HG03565 (cell line): ENCODE data around the gene PLXNC1.

Experiments
- ATAC-seq: cut with Tn5 transposase; IDR thresholded peaks from one replicate; pipeline ENCODE4 v1.9.1; 2021; ENCODE audit warnings: mild to moderate bottlenecking, moderate library complexity; ENCODE audit not compliant: unreplicated experiment

Gene PLXNC1

GRCh38 chr12:94133964-94134795 is 14.2 kb upstream of the PLXNC1 start:
- ATAC-seq: no peak

- no peak for ATAC-seq
Observed at GRCh38 chr12:94135896-94136295, 12.5 kb upstream of the PLXNC1 start.

- no peak for ATAC-seq
Observed at GRCh38 chr12:94139816-94140215, 8.6 kb upstream of the PLXNC1 start.

- no peak for ATAC-seq
Observed at GRCh38 chr12:94140556-94140955, 7.8 kb upstream of the PLXNC1 start.

- ATAC-seq: no peak
Observed at GRCh38 chr12:94141004-94141764, 7.2 kb upstream of the PLXNC1 start.

GRCh38 chr12:94141892-94142291 is 6.5 kb upstream of the PLXNC1 start:
- ATAC-seq: no peak

GRCh38 chr12:94143438-94143837 is 4.9 kb upstream of the PLXNC1 start:
- ATAC-seq: no peak

- no peak for ATAC-seq
Observed at GRCh38 chr12:94143951-94144350, 4.4 kb upstream of the PLXNC1 start.

- no peak for ATAC-seq
Observed at GRCh38 chr12:94144781-94145180, 3.6 kb upstream of the PLXNC1 start.

GRCh38 chr12:94145191-94145983 is 3.0 kb upstream of the PLXNC1 start:
- ATAC-seq: no peak

GRCh38 chr12:94146166-94146936 is 2.0 kb upstream of the PLXNC1 start:
- ATAC-seq: no peak

- ATAC-seq: no peak
Observed at GRCh38 chr12:94147387-94147990, 888 bp upstream of the PLXNC1 start.

- ATAC-seq: no peak
Observed at GRCh38 chr12:94148739-94149118, 352 bp downstream of the PLXNC1 start.

GRCh38 chr12:94149119-94149780 is 873 bp downstream of the PLXNC1 start:
- peak; percentile 18 for ATAC-seq

GRCh38 chr12:94149781-94150239 is 1.4 kb downstream of the PLXNC1 start:
- ATAC-seq: no peak

GRCh38 chr12:94150240-94151121 is 2.1 kb downstream of the PLXNC1 start:
- no peak for ATAC-seq

- no peak for ATAC-seq
Observed at GRCh38 chr12:94151582-94151981, 3.2 kb downstream of the PLXNC1 start.

- no peak for ATAC-seq
Observed at GRCh38 chr12:94152292-94153078, 4.1 kb downstream of the PLXNC1 start.
